Neural crest cell (in vitro differentiated cells): ENCODE data around the gene QSOX2. TPM values are rescaled to one million over a fixed set of nuclear protein-coding genes. Genes with fewer than 3 reads are reported as not detected.

ENCODE experiments used
- DNase-seq: peaks from one replicate; pipeline ENCODE4 v3.0.0; 2021; ENCODE audit warnings: low read depth, mixed read lengths, low spot score
- H3K27ac Mint-ChIP-seq: one replicate; pipeline ENCODE4 v1.8.0; 2021; ENCODE audit warnings: mild to moderate bottlenecking, mixed read lengths; ENCODE audit not compliant: unreplicated experiment
- H3K27me3 Mint-ChIP-seq: 2 replicates; pipeline ENCODE4 v1.8.0; 2021; ENCODE audit warnings: low read depth, mild to moderate bottlenecking, mixed read lengths
- H3K36me3 Mint-ChIP-seq: 2 replicates; pipeline ENCODE4 v1.8.0; 2021; ENCODE audit warnings: low read depth, mild to moderate bottlenecking, mixed read lengths
- H3K4me1 Mint-ChIP-seq: 2 replicates; pipeline ENCODE4 v1.8.0; 2021; ENCODE audit warnings: mixed read lengths
- H3K4me3 Mint-ChIP-seq: one replicate; pipeline ENCODE4 v1.8.0; 2021; ENCODE audit warnings: mild to moderate bottlenecking, mixed read lengths
- H3K9me3 Mint-ChIP-seq: 2 replicates; pipeline ENCODE4 v1.8.0; 2021; ENCODE audit warnings: mixed read lengths
- total RNA-seq: library from RNA; stranded (reverse); gene quantifications from 2 replicates; pipeline ENCODE4 v1.2.1, GENCODE V29; 2021
- TF ChIP-seq, protein P1 (sequence below): fragments of 200-600 bp; sonication (generic); conservative IDR thresholded peaks from 2 replicates; pipeline ENCODE4 v1.5.0; 2021; ENCODE audit warnings: antibody characterized with exemption, mild to moderate bottlenecking

The QSOX2 gene
- total RNA-seq, 1 donor from 2014 or later, result 28.7 TPM

DNA sequence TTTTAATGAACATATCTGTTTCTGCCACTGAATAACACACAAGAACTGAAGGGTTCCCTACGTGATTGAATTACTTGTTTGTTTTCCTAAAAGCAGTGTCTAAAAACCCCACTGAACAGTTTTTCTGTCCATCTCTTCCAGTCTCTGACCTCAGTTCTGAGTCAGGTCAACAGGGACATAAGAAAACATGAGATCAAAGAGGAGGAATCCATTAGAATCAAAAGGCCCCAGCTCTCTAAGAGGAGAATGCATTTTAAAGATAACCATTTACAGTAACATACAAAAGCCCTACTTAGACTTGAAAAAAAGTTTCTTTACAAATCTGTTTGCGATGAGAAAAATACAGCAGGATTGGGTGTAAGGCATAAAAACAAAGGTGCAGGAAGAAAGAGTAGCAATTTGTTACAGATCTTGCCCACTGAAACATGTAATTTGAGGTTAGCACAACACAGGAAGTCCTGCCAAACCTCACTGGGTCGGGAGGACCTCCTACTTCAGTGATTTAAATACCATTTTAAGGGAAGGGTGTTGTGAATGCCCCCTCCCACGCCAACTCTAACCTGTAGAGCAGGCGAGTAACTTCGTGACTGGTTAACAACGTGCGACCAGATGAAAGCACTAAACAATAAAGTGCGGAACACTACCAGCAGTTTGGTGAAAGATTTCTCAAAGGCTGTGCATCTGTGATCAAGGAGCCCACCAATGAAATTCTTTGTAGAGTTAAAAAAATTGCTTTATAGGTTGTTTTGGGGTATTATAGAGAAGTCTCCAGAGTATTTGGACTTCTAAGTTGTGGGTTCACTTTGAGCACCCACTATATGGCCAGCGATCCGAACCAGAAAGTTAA, 1.3 kb downstream of the QSOX2 start:
- H3K4me1 Mint-ChIP-seq, result peaks cover 35% of the 10 kb centered on the region
- H3K27me3 Mint-ChIP-seq, result no peaks in the 10 kb centered on the region
- TF ChIP-seq, protein P1, sequence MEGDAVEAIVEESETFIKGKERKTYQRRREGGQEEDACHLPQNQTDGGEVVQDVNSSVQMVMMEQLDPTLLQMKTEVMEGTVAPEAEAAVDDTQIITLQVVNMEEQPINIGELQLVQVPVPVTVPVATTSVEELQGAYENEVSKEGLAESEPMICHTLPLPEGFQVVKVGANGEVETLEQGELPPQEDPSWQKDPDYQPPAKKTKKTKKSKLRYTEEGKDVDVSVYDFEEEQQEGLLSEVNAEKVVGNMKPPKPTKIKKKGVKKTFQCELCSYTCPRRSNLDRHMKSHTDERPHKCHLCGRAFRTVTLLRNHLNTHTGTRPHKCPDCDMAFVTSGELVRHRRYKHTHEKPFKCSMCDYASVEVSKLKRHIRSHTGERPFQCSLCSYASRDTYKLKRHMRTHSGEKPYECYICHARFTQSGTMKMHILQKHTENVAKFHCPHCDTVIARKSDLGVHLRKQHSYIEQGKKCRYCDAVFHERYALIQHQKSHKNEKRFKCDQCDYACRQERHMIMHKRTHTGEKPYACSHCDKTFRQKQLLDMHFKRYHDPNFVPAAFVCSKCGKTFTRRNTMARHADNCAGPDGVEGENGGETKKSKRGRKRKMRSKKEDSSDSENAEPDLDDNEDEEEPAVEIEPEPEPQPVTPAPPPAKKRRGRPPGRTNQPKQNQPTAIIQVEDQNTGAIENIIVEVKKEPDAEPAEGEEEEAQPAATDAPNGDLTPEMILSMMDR, result no peak
- H3K36me3 Mint-ChIP-seq, result no peaks in the 10 kb centered on the region
- no peak for DNase-seq
- H3K27ac Mint-ChIP-seq, result peak overlapping the region; percentile 85
- no peaks in the 10 kb centered on the region for H3K9me3 Mint-ChIP-seq
- H3K4me3 Mint-ChIP-seq, result peak overlapping the region; percentile 97

DNA sequence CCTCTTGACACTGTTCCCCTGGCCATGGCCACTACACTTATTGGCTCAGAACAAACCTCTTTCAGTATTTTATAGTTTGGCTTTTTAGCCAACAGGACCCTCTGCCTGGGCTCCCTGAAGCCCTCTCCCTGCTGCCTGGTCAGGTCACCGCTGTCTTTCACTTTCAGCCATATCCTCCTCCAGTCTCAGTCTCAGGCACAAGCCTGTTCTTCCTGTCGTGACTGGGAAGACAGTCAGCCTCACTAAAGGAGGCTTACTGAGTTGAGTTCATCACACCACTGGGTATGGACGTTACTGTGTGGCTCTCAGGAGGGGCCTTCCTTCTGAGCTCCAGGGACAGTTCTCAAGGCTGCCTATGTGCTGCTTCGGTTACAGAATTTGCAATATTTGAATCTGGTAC, 2.0 kb downstream of the QSOX2 start:
- H3K36me3 Mint-ChIP-seq, result no peaks in the 10 kb centered on the region
- H3K4me3 Mint-ChIP-seq, result peak overlapping the region; percentile 97
- DNase-seq, result no peak
- no peaks in the 10 kb centered on the region for H3K27me3 Mint-ChIP-seq
- peaks cover 35% of the 10 kb centered on the region for H3K4me1 Mint-ChIP-seq
- TF ChIP-seq, protein P1, result no peak
- no peak overlapping the region for H3K27ac Mint-ChIP-seq
- H3K9me3 Mint-ChIP-seq, result no peaks in the 10 kb centered on the region

DNA sequence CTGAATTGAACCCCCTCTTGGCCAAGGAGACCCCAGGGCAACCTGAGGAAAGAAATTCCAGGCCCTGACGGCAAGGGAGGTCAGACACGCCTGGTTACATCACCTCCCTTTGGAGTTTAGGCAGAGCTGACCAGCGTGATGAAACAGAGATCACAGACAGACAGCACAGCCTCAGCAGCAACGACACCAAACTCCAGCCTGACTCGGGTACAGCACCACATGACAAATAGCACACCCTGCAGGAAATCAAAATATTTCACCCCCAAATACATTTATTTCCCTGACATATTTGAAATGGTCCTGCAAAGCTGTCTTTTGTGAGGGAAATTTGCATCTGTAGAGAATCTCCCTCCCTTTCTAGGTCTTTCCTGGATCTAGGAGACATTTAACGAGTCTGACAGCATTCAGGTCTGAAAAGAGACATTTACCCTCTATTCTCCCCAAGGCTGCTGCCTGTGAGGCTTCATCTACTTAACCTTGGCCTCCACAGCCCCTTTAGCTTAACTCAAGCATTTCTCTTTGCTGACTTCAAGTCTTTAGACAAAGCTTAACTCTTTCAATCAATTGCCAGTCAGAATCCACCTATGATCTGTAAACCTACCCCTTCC, 2.6 kb downstream of the QSOX2 start:
- TF ChIP-seq, protein P1, result peak; percentile 15

GRCh38 chr9:136242248-136242647, 3.4 kb downstream of the QSOX2 start:
- H3K4me1 Mint-ChIP-seq, result peaks cover 35% of the 10 kb centered on the region
- TF ChIP-seq, protein P1, result no peak
- H3K4me3 Mint-ChIP-seq, result no peak overlapping the region
- no peaks in the 10 kb centered on the region for H3K36me3 Mint-ChIP-seq
- no peaks in the 10 kb centered on the region for H3K27me3 Mint-ChIP-seq
- no peak for DNase-seq
- H3K27ac Mint-ChIP-seq, result no peak overlapping the region
- no peaks in the 10 kb centered on the region for H3K9me3 Mint-ChIP-seq

More for the DNA sequence above, 2.6 kb downstream of the QSOX2 start:
- Mint-ChIP-seq H3K9me3 (no peaks in the 10 kb centered on the region), H3K4me3 (peak overlapping the region; percentile 97), H3K36me3 (no peaks in the 10 kb centered on the region), H3K27ac (no peak overlapping the region), H3K4me1 (peaks cover 35% of the 10 kb centered on the region), H3K27me3 (no peaks in the 10 kb centered on the region)
- DNase-seq, result no peak

DNA sequence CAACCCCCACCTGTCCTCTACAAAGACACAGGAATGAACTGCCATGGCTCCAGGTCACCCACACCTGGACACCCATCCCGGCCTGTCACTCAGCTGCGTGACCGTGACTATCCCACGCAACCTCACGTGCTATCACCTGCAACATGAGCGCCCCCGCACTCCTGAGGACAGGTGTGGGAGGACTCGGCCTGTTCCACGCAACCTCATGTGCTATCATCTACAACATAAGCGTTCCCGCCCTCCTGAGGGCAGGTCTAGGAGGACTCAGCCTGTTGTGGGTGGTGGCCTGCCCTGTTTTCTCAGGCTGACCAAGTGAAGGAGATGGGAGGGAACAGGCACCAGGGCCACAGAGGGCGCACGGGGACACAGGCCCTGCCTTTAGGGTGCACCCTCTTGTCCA, 4.1 kb downstream of the QSOX2 start:
- Mint-ChIP-seq H3K4me1 (peaks cover 35% of the 10 kb centered on the region), H3K4me3 (peak overlapping the region; percentile 65), H3K27me3 (no peaks in the 10 kb centered on the region), H3K9me3 (no peaks in the 10 kb centered on the region), H3K27ac (no peak overlapping the region), H3K36me3 (no peaks in the 10 kb centered on the region)
- TF ChIP-seq, protein P1, result no peak
- DNase-seq, result no peak
